ENCODE measurements around the gene DIP2B. TPM values are rescaled to one million over a fixed set of nuclear protein-coding genes. Genes with fewer than 3 reads are reported as not detected.

Gene DIP2B
- total RNA-seq, 1 donor from 2014 or later = 28.9 TPM

- no peaks in the 10 kb centered on the region for H3K27me3 Mint-ChIP-seq (ENCODE audit: unreplicated experiment)
- TF ChIP-seq, protein P1, sequence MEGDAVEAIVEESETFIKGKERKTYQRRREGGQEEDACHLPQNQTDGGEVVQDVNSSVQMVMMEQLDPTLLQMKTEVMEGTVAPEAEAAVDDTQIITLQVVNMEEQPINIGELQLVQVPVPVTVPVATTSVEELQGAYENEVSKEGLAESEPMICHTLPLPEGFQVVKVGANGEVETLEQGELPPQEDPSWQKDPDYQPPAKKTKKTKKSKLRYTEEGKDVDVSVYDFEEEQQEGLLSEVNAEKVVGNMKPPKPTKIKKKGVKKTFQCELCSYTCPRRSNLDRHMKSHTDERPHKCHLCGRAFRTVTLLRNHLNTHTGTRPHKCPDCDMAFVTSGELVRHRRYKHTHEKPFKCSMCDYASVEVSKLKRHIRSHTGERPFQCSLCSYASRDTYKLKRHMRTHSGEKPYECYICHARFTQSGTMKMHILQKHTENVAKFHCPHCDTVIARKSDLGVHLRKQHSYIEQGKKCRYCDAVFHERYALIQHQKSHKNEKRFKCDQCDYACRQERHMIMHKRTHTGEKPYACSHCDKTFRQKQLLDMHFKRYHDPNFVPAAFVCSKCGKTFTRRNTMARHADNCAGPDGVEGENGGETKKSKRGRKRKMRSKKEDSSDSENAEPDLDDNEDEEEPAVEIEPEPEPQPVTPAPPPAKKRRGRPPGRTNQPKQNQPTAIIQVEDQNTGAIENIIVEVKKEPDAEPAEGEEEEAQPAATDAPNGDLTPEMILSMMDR (IDR thresholded peaks at IDR 0.05) = no peak
These were observed 182.2 kb downstream of the DIP2B start for GRCh38 chr12:50686976-50687375.

GRCh38 chr12:50689437-50689836, 184.7 kb downstream of the DIP2B start:
- Mint-ChIP-seq H3K4me1 (ENCODE audit: unreplicated experiment) (peaks cover 1% of the 10 kb centered on the region), H3K27ac (ENCODE audit: unreplicated experiment) (no peak overlapping the region), H3K36me3 (ENCODE audit: unreplicated experiment) (peaks cover 47% of the 10 kb centered on the region), H3K9me3 (ENCODE audit: unreplicated experiment) (no peaks in the 10 kb centered on the region), H3K27me3 (ENCODE audit: unreplicated experiment) (no peaks in the 10 kb centered on the region), H3K4me3 (ENCODE audit: unreplicated experiment) (no peak overlapping the region)
- DNase-seq (ENCODE audit: extremely low spot score, unreplicated experiment) = no peak
- TF ChIP-seq, protein P1 (IDR thresholded peaks at IDR 0.05) = no peak

More at GRCh38 chr12:50686976-50687375, 182.2 kb downstream of the DIP2B start:
- peaks cover 1% of the 10 kb centered on the region for H3K4me1 Mint-ChIP-seq (ENCODE audit: unreplicated experiment)
- H3K4me3 Mint-ChIP-seq (ENCODE audit: unreplicated experiment) = no peak overlapping the region
- DNase-seq (ENCODE audit: extremely low spot score, unreplicated experiment) = no peak
- H3K9me3 Mint-ChIP-seq (ENCODE audit: unreplicated experiment) = no peaks in the 10 kb centered on the region
- no peak overlapping the region for H3K27ac Mint-ChIP-seq (ENCODE audit: unreplicated experiment)
- H3K36me3 Mint-ChIP-seq (ENCODE audit: unreplicated experiment) = peaks cover 43% of the 10 kb centered on the region

DNA sequence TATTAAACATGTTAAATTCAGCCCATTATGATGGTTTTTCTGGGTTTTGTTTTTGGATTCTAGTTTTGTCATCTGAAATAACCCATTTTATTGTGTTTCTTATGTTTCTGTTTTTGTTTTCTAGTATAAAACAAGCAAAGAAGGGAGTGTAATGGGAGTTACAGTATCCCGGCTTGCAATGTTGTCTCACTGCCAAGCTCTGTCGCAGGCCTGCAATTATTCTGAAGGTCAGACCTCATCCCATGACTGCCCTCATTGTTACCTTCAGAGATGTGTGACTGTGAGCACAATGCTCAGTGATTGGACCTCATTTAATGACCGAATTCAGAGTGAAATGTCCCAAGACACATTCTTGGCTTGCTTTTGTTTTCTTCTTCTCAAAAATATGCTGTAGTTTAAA, 186.1 kb downstream of the DIP2B start:
- TF ChIP-seq, protein P1 (IDR thresholded peaks at IDR 0.05) = no peak
- no peaks in the 10 kb centered on the region for H3K27me3 Mint-ChIP-seq (ENCODE audit: unreplicated experiment)

GRCh38 chr12:50695961-50696360, 191.2 kb downstream of the DIP2B start:
- no peak overlapping the region for H3K4me3 Mint-ChIP-seq (ENCODE audit: unreplicated experiment)
- H3K27me3 Mint-ChIP-seq (ENCODE audit: unreplicated experiment) = no peaks in the 10 kb centered on the region
- no peak overlapping the region for H3K27ac Mint-ChIP-seq (ENCODE audit: unreplicated experiment)
- no peaks in the 10 kb centered on the region for H3K4me1 Mint-ChIP-seq (ENCODE audit: unreplicated experiment)
- no peak for DNase-seq (ENCODE audit: extremely low spot score, unreplicated experiment)
- no peaks in the 10 kb centered on the region for H3K9me3 Mint-ChIP-seq (ENCODE audit: unreplicated experiment)
- TF ChIP-seq, protein P1 (IDR thresholded peaks at IDR 0.05) = no peak
- H3K36me3 Mint-ChIP-seq (ENCODE audit: unreplicated experiment) = peaks cover 48% of the 10 kb centered on the region

More for the DNA sequence above, 186.1 kb downstream of the DIP2B start:
- no peaks in the 10 kb centered on the region for H3K9me3 Mint-ChIP-seq (ENCODE audit: unreplicated experiment)
- no peak overlapping the region for H3K4me3 Mint-ChIP-seq (ENCODE audit: unreplicated experiment)
- H3K27ac Mint-ChIP-seq (ENCODE audit: unreplicated experiment) = no peak overlapping the region
- DNase-seq (ENCODE audit: extremely low spot score, unreplicated experiment) = no peak
- H3K4me1 Mint-ChIP-seq (ENCODE audit: unreplicated experiment) = peaks cover 1% of the 10 kb centered on the region
- H3K36me3 Mint-ChIP-seq (ENCODE audit: unreplicated experiment) = peaks cover 51% of the 10 kb centered on the region

- Mint-ChIP-seq H3K9me3 (ENCODE audit: unreplicated experiment) (no peaks in the 10 kb centered on the region), H3K27ac (ENCODE audit: unreplicated experiment) (no peak overlapping the region), H3K4me3 (ENCODE audit: unreplicated experiment) (no peak overlapping the region), H3K36me3 (ENCODE audit: unreplicated experiment) (peaks cover 48% of the 10 kb centered on the region), H3K4me1 (ENCODE audit: unreplicated experiment) (no peaks in the 10 kb centered on the region), H3K27me3 (ENCODE audit: unreplicated experiment) (no peaks in the 10 kb centered on the region)
- TF ChIP-seq, protein P1 (IDR thresholded peaks at IDR 0.05) = no peak
- DNase-seq (ENCODE audit: extremely low spot score, unreplicated experiment) = no peak
These were observed 192.1 kb downstream of the DIP2B start for GRCh38 chr12:50696931-50697330.

All from osteocyte (in vitro differentiated cells).